ENCODE data around the gene VPS13D.

The VPS13D gene

GRCh38 chr1:12348113-12348512, 118.3 kb downstream of the VPS13D start:
- peaks cover 49% of the 10 kb centered on the region for H3K36me3 ChIP-seq (ENCODE audit: control insufficient read depth, insufficient read depth, low read length)
- no peak overlapping the region for H3K4me3 ChIP-seq (ENCODE audit: low read depth, low read length)
- no peaks in the 10 kb centered on the region for H3K27me3 ChIP-seq (ENCODE audit: control insufficient read depth, insufficient read depth, low read length)
- H3K27ac ChIP-seq (ENCODE audit: low read depth, low read length): no peak overlapping the region
- H3K4me1 ChIP-seq (ENCODE audit: control insufficient read depth, insufficient read depth, low read length): no peaks in the 10 kb centered on the region
- H3K9ac ChIP-seq (ENCODE audit: low read depth, low read length): no peak overlapping the region
- H3K9me3 ChIP-seq (ENCODE audit: control insufficient read depth, insufficient read depth, low read length): no peaks in the 10 kb centered on the region

GRCh38 chr1:12353981-12354380, 124.2 kb downstream of the VPS13D start:
- Histone ChIP-seq H3K4me3 (ENCODE audit: low read depth, low read length) (no peak overlapping the region), H3K9me3 (ENCODE audit: control insufficient read depth, insufficient read depth, low read length) (no peaks in the 10 kb centered on the region), H3K4me1 (ENCODE audit: control insufficient read depth, insufficient read depth, low read length) (peaks cover 9% of the 10 kb centered on the region), H3K9ac (ENCODE audit: low read depth, low read length) (no peak overlapping the region), H3K27ac (ENCODE audit: low read depth, low read length) (no peak overlapping the region), H3K27me3 (ENCODE audit: control insufficient read depth, insufficient read depth, low read length) (no peaks in the 10 kb centered on the region), H3K36me3 (ENCODE audit: control insufficient read depth, insufficient read depth, low read length) (peaks cover 64% of the 10 kb centered on the region)

GRCh38 chr1:12356004-12356890, 126.4 kb downstream of the VPS13D start:
- no peaks in the 10 kb centered on the region for H3K27me3 ChIP-seq (ENCODE audit: control insufficient read depth, insufficient read depth, low read length)
- no peak overlapping the region for H3K27ac ChIP-seq (ENCODE audit: low read depth, low read length)
- no peak overlapping the region for H3K9ac ChIP-seq (ENCODE audit: low read depth, low read length)
- peaks cover 52% of the 10 kb centered on the region for H3K36me3 ChIP-seq (ENCODE audit: control insufficient read depth, insufficient read depth, low read length)
- H3K9me3 ChIP-seq (ENCODE audit: control insufficient read depth, insufficient read depth, low read length): no peaks in the 10 kb centered on the region
- H3K4me1 ChIP-seq (ENCODE audit: control insufficient read depth, insufficient read depth, low read length): peaks cover 11% of the 10 kb centered on the region
- no peak overlapping the region for H3K4me3 ChIP-seq (ENCODE audit: low read depth, low read length)

- H3K27ac ChIP-seq (ENCODE audit: low read depth, low read length): no peak overlapping the region
- H3K9me3 ChIP-seq (ENCODE audit: control insufficient read depth, insufficient read depth, low read length): no peaks in the 10 kb centered on the region
- H3K36me3 ChIP-seq (ENCODE audit: control insufficient read depth, insufficient read depth, low read length): peaks cover 65% of the 10 kb centered on the region
- H3K4me1 ChIP-seq (ENCODE audit: control insufficient read depth, insufficient read depth, low read length): peaks cover 11% of the 10 kb centered on the region
- H3K27me3 ChIP-seq (ENCODE audit: control insufficient read depth, insufficient read depth, low read length): no peaks in the 10 kb centered on the region
- H3K4me3 ChIP-seq (ENCODE audit: low read depth, low read length): no peak overlapping the region
- H3K9ac ChIP-seq (ENCODE audit: low read depth, low read length): no peak overlapping the region
These were observed 128.7 kb downstream of the VPS13D start for GRCh38 chr1:12358499-12358898.

- Histone ChIP-seq H3K27me3 (ENCODE audit: control insufficient read depth, insufficient read depth, low read length) (no peaks in the 10 kb centered on the region), H3K9me3 (ENCODE audit: control insufficient read depth, insufficient read depth, low read length) (no peaks in the 10 kb centered on the region), H3K27ac (ENCODE audit: low read depth, low read length) (no peak overlapping the region), H3K4me1 (ENCODE audit: control insufficient read depth, insufficient read depth, low read length) (peaks cover 11% of the 10 kb centered on the region), H3K4me3 (ENCODE audit: low read depth, low read length) (no peak overlapping the region), H3K9ac (ENCODE audit: low read depth, low read length) (no peak overlapping the region), H3K36me3 (ENCODE audit: control insufficient read depth, insufficient read depth, low read length) (peaks cover 58% of the 10 kb centered on the region)
These were observed 129.7 kb downstream of the VPS13D start for GRCh38 chr1:12359359-12360133.

GRCh38 chr1:12368646-12369045, 138.8 kb downstream of the VPS13D start:
- Histone ChIP-seq H3K9me3 (ENCODE audit: control insufficient read depth, insufficient read depth, low read length) (no peaks in the 10 kb centered on the region), H3K4me3 (ENCODE audit: low read depth, low read length) (no peak overlapping the region), H3K27me3 (ENCODE audit: control insufficient read depth, insufficient read depth, low read length) (no peaks in the 10 kb centered on the region), H3K36me3 (ENCODE audit: control insufficient read depth, insufficient read depth, low read length) (peaks cover 27% of the 10 kb centered on the region), H3K4me1 (ENCODE audit: control insufficient read depth, insufficient read depth, low read length) (no peaks in the 10 kb centered on the region), H3K9ac (ENCODE audit: low read depth, low read length) (no peak overlapping the region), H3K27ac (ENCODE audit: low read depth, low read length) (no peak overlapping the region)

- peaks cover 33% of the 10 kb centered on the region for H3K36me3 ChIP-seq (ENCODE audit: control insufficient read depth, insufficient read depth, low read length)
- H3K27me3 ChIP-seq (ENCODE audit: control insufficient read depth, insufficient read depth, low read length): no peaks in the 10 kb centered on the region
- no peaks in the 10 kb centered on the region for H3K4me1 ChIP-seq (ENCODE audit: control insufficient read depth, insufficient read depth, low read length)
- no peaks in the 10 kb centered on the region for H3K9me3 ChIP-seq (ENCODE audit: control insufficient read depth, insufficient read depth, low read length)
- H3K27ac ChIP-seq (ENCODE audit: low read depth, low read length): no peak overlapping the region
- no peak overlapping the region for H3K9ac ChIP-seq (ENCODE audit: low read depth, low read length)
- H3K4me3 ChIP-seq (ENCODE audit: low read depth, low read length): no peak overlapping the region
These were observed 139.4 kb downstream of the VPS13D start for GRCh38 chr1:12369258-12369657.

- H3K27me3 ChIP-seq (ENCODE audit: control insufficient read depth, insufficient read depth, low read length): no peaks in the 10 kb centered on the region
- no peaks in the 10 kb centered on the region for H3K4me1 ChIP-seq (ENCODE audit: control insufficient read depth, insufficient read depth, low read length)
- H3K36me3 ChIP-seq (ENCODE audit: control insufficient read depth, insufficient read depth, low read length): peaks cover 43% of the 10 kb centered on the region
- no peak overlapping the region for H3K9ac ChIP-seq (ENCODE audit: low read depth, low read length)
- H3K4me3 ChIP-seq (ENCODE audit: low read depth, low read length): no peak overlapping the region
- H3K27ac ChIP-seq (ENCODE audit: low read depth, low read length): no peak overlapping the region
- H3K9me3 ChIP-seq (ENCODE audit: control insufficient read depth, insufficient read depth, low read length): no peaks in the 10 kb centered on the region
These were observed 140.6 kb downstream of the VPS13D start for GRCh38 chr1:12370333-12370975.

- Histone ChIP-seq H3K27ac (ENCODE audit: low read depth, low read length) (no peak overlapping the region), H3K9ac (ENCODE audit: low read depth, low read length) (no peak overlapping the region), H3K36me3 (ENCODE audit: control insufficient read depth, insufficient read depth, low read length) (peaks cover 44% of the 10 kb centered on the region), H3K4me1 (ENCODE audit: control insufficient read depth, insufficient read depth, low read length) (no peaks in the 10 kb centered on the region), H3K27me3 (ENCODE audit: control insufficient read depth, insufficient read depth, low read length) (no peaks in the 10 kb centered on the region), H3K9me3 (ENCODE audit: control insufficient read depth, insufficient read depth, low read length) (no peaks in the 10 kb centered on the region), H3K4me3 (ENCODE audit: low read depth, low read length) (no peak overlapping the region)
These were observed 141.2 kb downstream of the VPS13D start for GRCh38 chr1:12371053-12371452.

- no peak overlapping the region for H3K4me3 ChIP-seq (ENCODE audit: low read depth, low read length)
- H3K27ac ChIP-seq (ENCODE audit: low read depth, low read length): no peak overlapping the region
- peaks cover 44% of the 10 kb centered on the region for H3K36me3 ChIP-seq (ENCODE audit: control insufficient read depth, insufficient read depth, low read length)
- no peaks in the 10 kb centered on the region for H3K9me3 ChIP-seq (ENCODE audit: control insufficient read depth, insufficient read depth, low read length)
- no peak overlapping the region for H3K9ac ChIP-seq (ENCODE audit: low read depth, low read length)
- no peaks in the 10 kb centered on the region for H3K4me1 ChIP-seq (ENCODE audit: control insufficient read depth, insufficient read depth, low read length)
- H3K27me3 ChIP-seq (ENCODE audit: control insufficient read depth, insufficient read depth, low read length): no peaks in the 10 kb centered on the region
These were observed 142.3 kb downstream of the VPS13D start for GRCh38 chr1:12372180-12372579.

- H3K4me1 ChIP-seq (ENCODE audit: control insufficient read depth, insufficient read depth, low read length): no peaks in the 10 kb centered on the region
- H3K27me3 ChIP-seq (ENCODE audit: control insufficient read depth, insufficient read depth, low read length): no peaks in the 10 kb centered on the region
- H3K4me3 ChIP-seq (ENCODE audit: low read depth, low read length): no peak overlapping the region
- H3K9me3 ChIP-seq (ENCODE audit: control insufficient read depth, insufficient read depth, low read length): no peaks in the 10 kb centered on the region
- H3K9ac ChIP-seq (ENCODE audit: low read depth, low read length): no peak overlapping the region
- no peak overlapping the region for H3K27ac ChIP-seq (ENCODE audit: low read depth, low read length)
- H3K36me3 ChIP-seq (ENCODE audit: control insufficient read depth, insufficient read depth, low read length): peaks cover 44% of the 10 kb centered on the region
These were observed 142.9 kb downstream of the VPS13D start for GRCh38 chr1:12372761-12373160.
